Lung (tissue), 12 donors: ENCODE results near the gene BAIAP2. TPM values are rescaled to one million over a fixed set of nuclear protein-coding genes. Genes with fewer than 3 reads are reported as not detected.
"Not testable (repeated sequence)": the region's sequence is repeated elsewhere in the genome, so short reads cannot be mapped to it uniquely, and the experiment has no call there.

Source experiments
- ATAC-seq: fragments of 200-7000 bp; cut with Tn5 transposase; one replicate; pipeline ENCODE4 v1.9.1; 2020; ENCODE audit warnings: moderate number of reproducible peaks; ENCODE audit not compliant: insufficient read depth, low FRiP score
- DNase-seq, 3 donors: peaks; one replicate each; pipeline ENCODE4 v3.0.0-alpha.2; 2013 to 2017
- H3K27ac ChIP-seq, 2 donors: one replicate each; pipeline ENCODE4 v1.5.1; 2013; ENCODE audit warnings: mild to moderate bottlenecking in 2 of 2, moderate library complexity in 2 of 2, control low read depth in 1 of 2, inconsistent platforms in 1 of 2, low read depth in 1 of 2, low read length in 1 of 2
- H3K27me3 ChIP-seq, 3 donors: one replicate each; pipeline ENCODE4 v1.5.1; 2013; ENCODE audit warnings: low read length in 2 of 3; ENCODE audit not compliant: control insufficient read depth in 3 of 3, insufficient read depth in 3 of 3
- H3K36me3 ChIP-seq, 4 donors: one replicate each; pipeline ENCODE4 v1.5.1; 2013; ENCODE audit warnings: low read length in 4 of 4, mild to moderate bottlenecking in 1 of 4, moderate library complexity in 1 of 4; ENCODE audit not compliant: control insufficient read depth in 4 of 4, insufficient read depth in 4 of 4
- H3K4me1 ChIP-seq, 5 donors: one replicate each; pipeline ENCODE4 v1.5.1; 2013; ENCODE audit warnings: low read length in 5 of 5, mild to moderate bottlenecking in 2 of 5, moderate library complexity in 1 of 5; ENCODE audit not compliant: control insufficient read depth in 5 of 5, insufficient read depth in 5 of 5
- H3K4me3 ChIP-seq: one replicate; pipeline ENCODE4 v1.5.1; 2013; ENCODE audit warnings: mild to moderate bottlenecking, control low read depth, moderate library complexity
- H3K9ac ChIP-seq, 2 donors: one replicate each; pipeline ENCODE4 v1.5.1; 2013; ENCODE audit warnings: low read length in 2 of 2, control low read depth in 1 of 2; ENCODE audit not compliant: insufficient read depth in 1 of 2
- H3K9me3 ChIP-seq, 4 donors: one replicate each; pipeline ENCODE4 v1.5.1; 2013; ENCODE audit warnings: low read length in 3 of 4, mild to moderate bottlenecking in 1 of 4, moderate library complexity in 1 of 4; ENCODE audit not compliant: control insufficient read depth in 4 of 4, insufficient read depth in 3 of 4
- WGBS, 2 donors: extraction: QIAGEN DNeasy Blood & Tissue Kit; methylation state at CpG; one replicate each; pipeline ENCODE4 v1.1.7; 2013; 5-methylcytosine and 5-hydroxymethylcytosine counted together
- polyA plus RNA-seq, 2 donors: library from polyadenylated mRNA; stranded (reverse); fragments of 200-250 nt; gene quantifications; one replicate each; pipeline ENCODE4 v1.2.1, GENCODE V29; 2013
- total RNA-seq, 2 donors: library from RNA; depleted of rRNA in 1 of 2; stranded (reverse); fragments of >200 nt in 1 of 2; gene quantifications; one replicate each; pipeline ENCODE4 v1.2.1, GENCODE V29; 2014 to 2021
- TF ChIP-seq, protein P1 (sequence below): IDR thresholded peaks from 2 replicates; pipeline ENCODE4 v1.5.1; 2012; ENCODE audit warnings: mild to moderate bottlenecking; ENCODE audit errors: control extremely low read depth, extremely low read depth
- donor health status: control.
- donor health status: control.
- donor health status: Bipolar disorder and iron deficiency.
- donor health status: healthy.
- donor health status: DM: yes; HTN: yes; CAD: no.

BAIAP2 gene
- total and polyA plus RNA-seq, 4 donors, result 59.2 to 141 (median 77.7) TPM

DNA sequence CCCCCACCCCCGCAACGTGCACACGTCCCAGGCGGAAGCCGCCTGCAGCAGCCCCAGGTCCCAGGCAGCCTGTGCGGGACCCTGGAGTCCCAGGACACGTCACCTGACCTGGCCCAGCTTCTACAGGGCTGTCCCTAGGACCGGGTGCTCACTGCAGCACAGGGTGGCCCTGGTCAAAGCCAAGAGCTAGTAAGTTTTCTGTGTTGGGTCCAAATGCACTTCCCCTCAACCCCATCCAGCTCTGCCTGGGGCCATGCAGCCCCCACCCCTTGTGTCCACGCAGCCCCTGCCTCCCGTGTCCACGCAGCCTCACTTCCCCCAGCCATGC, 108.2 kb downstream of the BAIAP2 start:
- Histone ChIP-seq H3K36me3 (no peaks in the 10 kb centered on the region), H3K27ac (no peak overlapping the region), H3K4me3 (no peak overlapping the region), H3K9me3 (no peaks in the 10 kb centered on the region), H3K27me3 (no peaks in the 10 kb centered on the region), H3K4me1 (peaks cover 0 to 2% (median 0%) of the 10 kb centered on the region in 5 donors), H3K9ac (no peak overlapping the region)
- ATAC-seq (no peak), DNase-seq (no peak)
- TF ChIP-seq, protein P1, sequence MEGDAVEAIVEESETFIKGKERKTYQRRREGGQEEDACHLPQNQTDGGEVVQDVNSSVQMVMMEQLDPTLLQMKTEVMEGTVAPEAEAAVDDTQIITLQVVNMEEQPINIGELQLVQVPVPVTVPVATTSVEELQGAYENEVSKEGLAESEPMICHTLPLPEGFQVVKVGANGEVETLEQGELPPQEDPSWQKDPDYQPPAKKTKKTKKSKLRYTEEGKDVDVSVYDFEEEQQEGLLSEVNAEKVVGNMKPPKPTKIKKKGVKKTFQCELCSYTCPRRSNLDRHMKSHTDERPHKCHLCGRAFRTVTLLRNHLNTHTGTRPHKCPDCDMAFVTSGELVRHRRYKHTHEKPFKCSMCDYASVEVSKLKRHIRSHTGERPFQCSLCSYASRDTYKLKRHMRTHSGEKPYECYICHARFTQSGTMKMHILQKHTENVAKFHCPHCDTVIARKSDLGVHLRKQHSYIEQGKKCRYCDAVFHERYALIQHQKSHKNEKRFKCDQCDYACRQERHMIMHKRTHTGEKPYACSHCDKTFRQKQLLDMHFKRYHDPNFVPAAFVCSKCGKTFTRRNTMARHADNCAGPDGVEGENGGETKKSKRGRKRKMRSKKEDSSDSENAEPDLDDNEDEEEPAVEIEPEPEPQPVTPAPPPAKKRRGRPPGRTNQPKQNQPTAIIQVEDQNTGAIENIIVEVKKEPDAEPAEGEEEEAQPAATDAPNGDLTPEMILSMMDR, result no peak
- WGBS, 2 donors, result 69 to 88% methylated on average over 3 to 11 of the region's 11 CpGs

- H3K36me3 ChIP-seq, result no peaks in the 10 kb centered on the region
- WGBS, 2 donors, result 85% methylated on average over 17 of the region's 17 CpGs
- H3K27ac ChIP-seq, result no peak overlapping the region
- DNase-seq (no peak), ATAC-seq (no peak)
- no peaks in the 10 kb centered on the region for H3K9me3 ChIP-seq
- H3K4me1 ChIP-seq, result peaks cover 0 to 2% (median 0%) of the 10 kb centered on the region in 5 donors
- no peak overlapping the region for H3K4me3 ChIP-seq
- H3K27me3 ChIP-seq, result no peaks in the 10 kb centered on the region
- TF ChIP-seq, protein P1, result no peak
- H3K9ac ChIP-seq, result no peak overlapping the region
Observed at GRCh38 chr17:81143717-81144422, 108.9 kb downstream of the BAIAP2 start.

DNA sequence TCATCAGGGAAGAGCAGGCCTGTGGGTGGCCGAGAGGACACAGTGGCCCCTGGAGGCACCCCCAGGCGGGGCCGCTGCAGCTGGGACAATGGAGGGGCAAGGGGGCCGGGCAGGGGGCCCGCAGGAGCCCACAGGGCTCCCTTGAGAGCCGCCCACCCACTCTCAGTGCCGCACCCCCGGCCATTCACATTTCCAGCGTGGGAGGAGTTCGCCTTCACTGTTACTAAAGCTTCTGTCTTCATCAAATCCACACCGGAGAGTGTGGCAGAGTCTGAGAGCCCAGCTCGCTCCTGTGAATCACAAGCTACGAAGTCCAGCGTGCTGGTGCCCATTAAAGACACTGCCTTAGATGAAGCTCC, 109.5 kb downstream of the BAIAP2 start:
- TF ChIP-seq, protein P1, result no peak
- DNase-seq (no peak), ATAC-seq (no peak)
- Histone ChIP-seq H3K27ac (no peak overlapping the region), H3K36me3 (no peaks in the 10 kb centered on the region), H3K4me3 (no peak overlapping the region), H3K9me3 (no peaks in the 10 kb centered on the region), H3K4me1 (peaks cover 0 to 2% (median 0%) of the 10 kb centered on the region in 5 donors), H3K9ac (no peak overlapping the region), H3K27me3 (no peaks in the 10 kb centered on the region)
- 92% methylated on average over 14 of the region's 14 CpGs for WGBS, 2 donors

- H3K9me3 ChIP-seq, H3K27ac ChIP-seq, H3K4me3 ChIP-seq, ATAC-seq, H3K9ac ChIP-seq, H3K27me3 ChIP-seq, H3K36me3 ChIP-seq, DNase-seq, H3K4me1 ChIP-seq: not testable (repeated sequence)
- 60 to 72% methylated on average over 9 to 10 of the region's 10 CpGs for WGBS, 2 donors
Observed at GRCh38 chr17:81146208-81146607, 111.3 kb downstream of the BAIAP2 start.
